CD4-positive, alpha-beta T cell treated with Interleukin-6 for 4 hours (primary cell): ENCODE measurements around the gene EXOC4.
"Not testable (repeated sequence)": the region's sequence is repeated elsewhere in the genome, so short reads cannot be mapped to it uniquely, and the experiment has no call there.

Experiments used
- DNase-seq: peaks from one replicate; pipeline ENCODE4 v3.0.0-alpha.2; 2020; ENCODE audit warnings: mixed read lengths

The EXOC4 gene

GRCh38 chr7:133904776-133905175 is 651.9 kb downstream of the EXOC4 start:
- DNase-seq: no peak

- not testable (repeated sequence) for DNase-seq
Observed at GRCh38 chr7:133906553-133906952, 653.7 kb downstream of the EXOC4 start.

GRCh38 chr7:133910761-133911160 is 657.9 kb downstream of the EXOC4 start:
- no peak for DNase-seq

- DNase-seq: no peak
Observed at GRCh38 chr7:133911724-133912123, 658.8 kb downstream of the EXOC4 start.

DNA sequence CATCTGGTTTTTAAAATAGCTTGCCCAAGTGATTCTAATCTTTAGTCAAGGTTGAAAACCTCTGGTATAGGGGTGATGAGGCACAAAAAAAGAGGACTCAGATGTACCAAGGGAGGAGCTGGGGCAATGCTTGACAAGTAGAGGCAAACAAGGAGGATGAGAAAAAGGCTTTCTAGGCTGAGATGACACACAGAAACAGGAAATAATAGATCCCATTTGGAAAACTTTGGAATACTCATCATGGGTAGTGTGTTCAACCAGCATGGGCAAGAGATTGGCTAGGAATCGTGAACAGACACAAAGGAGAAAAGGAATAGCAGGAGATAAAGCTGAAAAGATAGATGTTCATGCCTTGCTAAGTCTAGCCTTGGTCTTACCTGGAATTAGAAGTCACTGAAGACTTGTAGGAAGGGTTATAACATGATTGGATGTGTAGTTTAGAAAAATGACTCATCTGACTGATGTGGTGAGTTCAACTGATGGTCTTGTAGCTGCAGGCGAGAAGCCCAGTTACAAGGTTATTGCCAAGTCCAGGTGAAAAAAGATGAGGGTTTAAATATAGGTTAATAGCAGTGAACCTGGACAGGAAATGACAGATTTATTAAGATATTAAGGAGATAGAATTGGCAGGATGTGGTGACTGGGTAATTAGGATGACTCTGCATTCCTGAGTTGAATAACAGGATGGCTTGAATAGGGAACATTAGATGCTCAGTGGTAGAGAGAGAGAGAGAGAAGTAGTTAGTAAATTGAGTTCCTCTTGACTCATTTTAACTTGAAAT is 660.2 kb downstream of the EXOC4 start:
- no peak for DNase-seq

- DNase-seq: no peak
Observed at GRCh38 chr7:133916621-133917020, 663.7 kb downstream of the EXOC4 start.

DNA sequence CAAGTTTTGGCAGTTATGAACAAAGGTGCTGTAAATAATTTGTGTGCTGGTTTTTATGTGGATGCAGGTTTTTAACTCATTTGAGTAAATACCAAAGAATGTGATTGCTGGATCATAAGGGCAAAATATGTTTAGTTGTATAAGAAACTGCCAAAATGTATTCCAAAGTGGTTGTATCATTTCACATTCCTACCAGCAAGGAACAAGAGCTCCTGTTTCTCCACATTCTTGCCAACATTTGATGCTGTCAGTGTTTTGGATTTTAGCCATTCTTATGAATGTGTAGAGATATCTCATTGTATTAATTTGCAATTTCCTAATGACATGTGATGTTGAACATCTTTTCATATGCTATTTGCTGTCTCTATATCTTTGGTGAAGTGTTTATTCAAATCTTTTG is 666.9 kb downstream of the EXOC4 start:
- no peak for DNase-seq

DNA sequence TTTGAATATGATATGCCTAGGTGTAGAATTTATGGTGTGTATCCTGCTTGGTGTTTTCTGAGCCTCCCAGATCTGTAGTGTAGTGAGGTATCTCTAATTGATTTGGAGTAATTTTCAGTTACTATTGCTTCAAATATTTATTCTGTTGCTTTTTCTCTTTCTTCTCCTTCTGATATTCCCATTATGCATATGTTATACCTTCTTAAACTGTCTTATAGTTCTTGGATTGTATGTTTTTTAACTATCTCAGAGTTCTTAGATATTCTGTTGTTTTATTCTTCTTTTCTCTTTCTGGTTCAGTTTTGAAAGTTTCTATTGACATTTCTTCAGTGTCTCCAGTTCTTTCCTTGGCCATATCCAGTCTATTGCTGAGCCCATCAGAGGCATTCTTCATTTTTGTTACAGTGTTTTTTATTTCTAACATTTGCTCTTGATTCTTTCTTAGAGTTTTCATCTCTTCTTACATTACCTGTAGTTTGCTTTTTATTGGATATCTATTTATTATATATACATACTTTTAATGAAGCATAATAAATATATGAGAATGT is 668.8 kb downstream of the EXOC4 start:
- no peak for DNase-seq

DNA sequence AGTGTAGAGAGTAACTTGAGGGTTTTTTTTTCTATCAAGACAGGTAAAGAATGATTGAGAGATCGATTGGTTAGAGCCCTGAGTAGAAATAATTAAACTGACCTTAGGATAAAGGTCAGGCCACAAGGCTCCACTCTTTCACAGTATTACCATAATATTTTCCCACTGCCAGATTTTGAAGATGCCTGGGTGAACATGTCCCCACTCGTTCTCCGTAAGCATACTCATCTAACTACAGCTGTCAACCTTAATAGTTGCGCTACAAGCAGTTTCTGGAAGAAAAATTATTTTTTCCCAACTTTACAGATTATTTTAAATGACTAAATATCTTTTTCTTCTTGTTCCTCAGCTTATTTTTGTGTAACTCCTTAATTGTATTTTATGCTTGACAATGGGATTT is 671.1 kb downstream of the EXOC4 start:
- DNase-seq: no peak

DNA sequence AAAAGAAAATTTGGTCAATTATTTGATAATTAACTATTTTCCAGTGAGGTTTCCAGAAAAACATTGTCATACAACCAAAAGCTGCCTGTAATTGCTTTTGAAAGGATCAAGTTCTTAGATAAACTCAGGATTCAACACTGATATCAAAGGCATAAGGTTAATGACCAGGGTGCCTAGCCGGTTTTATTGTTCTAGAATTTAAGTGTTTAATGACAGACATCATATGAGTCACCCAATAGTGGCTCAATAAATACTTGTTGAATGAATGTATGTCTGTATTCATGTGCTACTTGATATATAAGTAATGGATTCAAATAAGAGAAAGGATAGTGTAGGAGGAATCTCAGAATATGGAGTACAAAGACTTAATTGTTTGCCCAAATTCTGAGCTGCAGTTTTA is 678.2 kb downstream of the EXOC4 start:
- no peak for DNase-seq

- no peak for DNase-seq
Observed at GRCh38 chr7:133932591-133932990, 679.7 kb downstream of the EXOC4 start.

DNA sequence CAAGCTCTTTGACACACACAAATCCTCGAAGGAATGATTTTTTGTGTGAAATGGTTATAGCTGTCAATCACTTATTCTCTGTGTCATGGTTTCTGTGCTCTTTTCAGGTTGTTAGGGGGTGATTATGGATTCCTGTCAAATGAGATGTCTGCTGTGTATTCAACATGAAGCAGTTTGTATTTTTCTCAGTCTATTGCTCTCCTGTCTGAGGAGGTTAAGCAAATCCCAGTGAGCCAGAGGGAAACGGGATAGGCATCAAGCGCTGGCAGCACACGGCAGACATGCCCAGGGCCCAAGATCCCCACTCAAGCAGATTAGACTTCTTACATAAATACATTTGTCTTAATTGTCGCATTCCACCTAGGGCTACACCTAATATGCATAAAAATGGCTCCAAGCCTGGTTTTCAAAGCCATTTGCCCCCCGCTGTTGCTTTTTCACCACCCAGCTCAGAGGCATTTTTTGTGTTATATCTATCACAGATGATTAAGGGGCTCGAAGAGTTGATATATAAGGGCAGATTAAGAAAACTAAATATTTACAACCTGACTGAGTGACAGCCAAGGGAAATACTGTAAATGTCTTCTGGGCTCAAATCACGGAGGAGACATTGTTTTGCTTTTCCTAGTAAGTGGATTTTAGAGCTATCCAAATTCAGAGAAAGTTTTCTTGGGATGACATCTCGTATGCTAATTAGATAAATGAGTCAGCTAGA is 681.5 kb downstream of the EXOC4 start:
- no peak for DNase-seq

DNA sequence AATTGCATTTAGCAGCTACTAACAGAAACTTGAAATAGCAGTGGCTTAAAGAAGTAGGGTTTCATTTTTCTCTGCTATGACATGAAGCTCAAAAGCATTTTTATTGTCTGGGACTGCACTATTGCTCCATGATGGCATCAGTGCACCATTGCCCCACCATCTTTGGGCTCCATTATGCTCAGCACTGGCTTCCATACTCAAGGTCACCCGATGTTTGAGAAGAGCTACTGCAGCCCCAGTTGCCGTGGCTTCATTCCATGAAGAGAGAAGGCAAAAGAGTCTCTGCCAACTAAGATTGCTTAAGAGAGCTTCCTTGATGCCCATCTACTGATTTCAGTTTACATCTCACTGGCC is 682.1 kb downstream of the EXOC4 start:
- no peak for DNase-seq

GRCh38 chr7:133936074-133936473 is 683.2 kb downstream of the EXOC4 start:
- DNase-seq: no peak

DNA sequence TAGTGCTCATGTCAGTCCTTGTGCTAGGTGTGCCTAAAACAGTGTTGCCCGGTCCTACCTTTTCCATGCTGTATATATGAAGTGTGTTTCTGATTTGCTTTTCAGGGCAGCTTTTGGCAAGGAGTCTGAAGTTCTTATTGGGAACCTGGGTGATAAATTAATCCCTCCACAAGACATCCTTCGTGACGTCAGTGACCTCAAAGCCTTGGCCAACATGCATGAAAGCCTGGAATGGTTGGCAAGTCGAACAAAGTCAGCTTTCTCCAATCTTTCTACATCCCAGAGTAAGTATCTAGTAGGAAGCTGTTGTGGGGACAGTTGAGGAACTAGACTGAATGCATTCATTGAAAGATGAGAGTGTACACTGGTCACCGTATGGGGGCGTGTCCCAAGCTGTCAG is 684.9 kb downstream of the EXOC4 start:
- DNase-seq: no peak

DNA sequence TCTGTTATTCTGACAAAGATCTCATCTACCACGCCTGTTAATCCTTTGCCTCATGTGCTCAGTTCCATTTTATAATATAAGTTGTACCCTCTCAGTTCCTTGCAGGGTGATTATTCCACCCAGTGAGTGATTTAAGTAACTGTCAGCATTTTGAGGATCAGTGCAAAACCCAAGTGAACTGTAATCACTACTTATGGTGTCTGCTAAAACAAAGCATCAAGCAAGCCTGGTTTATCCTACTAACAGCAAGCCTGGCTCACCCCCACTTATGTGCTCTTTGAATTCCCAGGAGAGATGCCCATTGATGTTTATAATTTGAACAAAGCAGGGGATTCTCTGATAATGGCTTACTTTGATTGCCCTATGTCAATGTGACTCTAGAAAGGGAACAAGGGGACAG is 687.5 kb downstream of the EXOC4 start:
- no peak for DNase-seq

DNA sequence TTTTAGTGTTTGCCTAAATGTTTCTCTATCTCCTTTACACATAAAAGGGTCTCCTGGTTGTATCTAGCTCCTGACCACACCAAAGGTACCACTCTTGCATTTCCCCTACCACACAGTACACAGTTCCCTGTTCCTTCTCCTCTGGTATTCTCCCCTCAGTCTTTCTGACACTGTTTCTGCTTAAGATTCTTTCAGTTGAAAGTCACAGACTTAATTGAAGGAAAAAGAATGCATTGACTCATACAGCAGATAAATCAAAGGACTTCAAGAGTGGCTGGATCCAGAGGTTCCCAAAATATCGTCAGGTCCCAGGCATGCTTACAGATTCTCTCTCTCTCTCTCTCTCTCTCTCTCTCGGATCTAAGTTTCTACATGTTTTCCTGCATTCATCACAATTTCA is 688.6 kb downstream of the EXOC4 start:
- no peak for DNase-seq

GRCh38 chr7:133945497-133945896 is 692.6 kb downstream of the EXOC4 start:
- no peak for DNase-seq

DNA sequence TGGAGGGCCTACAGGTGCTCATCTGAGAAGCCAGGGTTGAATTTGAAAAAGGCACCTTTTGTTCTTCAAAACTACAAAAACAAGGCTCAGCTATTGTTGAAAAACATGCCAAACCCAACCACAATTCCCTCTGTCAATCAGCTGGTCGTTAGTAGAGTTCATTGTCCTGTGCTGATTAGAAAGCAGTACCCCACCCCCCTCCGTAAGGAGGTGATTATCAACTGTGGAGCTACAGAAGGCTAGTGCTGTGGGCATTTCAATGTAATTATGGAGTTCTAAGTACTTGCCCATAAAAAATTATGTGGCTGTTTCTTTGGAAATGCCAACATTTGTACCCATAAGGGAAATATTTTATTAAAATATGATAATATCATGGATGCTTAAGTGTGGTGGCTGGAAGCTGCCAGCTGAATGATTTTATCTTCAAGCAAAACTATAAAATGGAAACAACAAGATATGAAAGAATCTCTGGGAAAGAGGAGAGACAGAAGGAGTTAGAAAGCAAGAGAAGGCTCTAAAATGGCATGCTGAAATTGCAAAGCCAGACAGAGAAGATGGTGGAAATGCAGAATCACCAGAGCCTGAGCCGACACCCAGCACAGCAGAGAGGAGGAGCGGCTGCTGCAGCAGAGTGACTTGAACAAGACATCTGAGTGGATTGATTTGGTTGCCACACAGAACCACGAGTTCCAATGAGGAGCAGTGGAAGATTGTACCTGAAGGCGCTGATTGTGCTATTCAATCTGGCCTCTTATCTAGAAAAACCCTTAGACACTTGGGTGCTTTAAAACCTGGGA is 694.8 kb downstream of the EXOC4 start:
- no peak for DNase-seq

GRCh38 chr7:133948588-133948987 is 695.7 kb downstream of the EXOC4 start:
- DNase-seq: no peak

DNA sequence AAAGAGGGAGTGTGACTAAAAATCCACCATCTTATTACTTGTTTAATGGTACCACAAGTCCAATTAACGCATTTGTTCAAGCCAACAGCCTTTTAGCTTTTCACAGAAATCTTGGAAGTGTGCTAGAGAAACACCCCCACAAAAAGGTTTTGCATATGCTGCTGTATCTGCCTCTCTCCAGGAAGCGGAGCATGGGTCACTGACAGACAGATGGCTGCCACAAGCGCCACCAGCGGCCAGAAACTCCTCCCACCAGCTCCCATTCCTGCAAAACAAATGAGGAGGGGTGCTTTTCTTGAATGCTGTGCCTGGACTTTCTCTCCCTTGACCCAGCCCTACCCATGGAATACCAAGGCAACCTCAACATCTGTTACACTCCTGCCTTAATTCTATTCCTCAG is 698.0 kb downstream of the EXOC4 start:
- DNase-seq: no peak

DNA sequence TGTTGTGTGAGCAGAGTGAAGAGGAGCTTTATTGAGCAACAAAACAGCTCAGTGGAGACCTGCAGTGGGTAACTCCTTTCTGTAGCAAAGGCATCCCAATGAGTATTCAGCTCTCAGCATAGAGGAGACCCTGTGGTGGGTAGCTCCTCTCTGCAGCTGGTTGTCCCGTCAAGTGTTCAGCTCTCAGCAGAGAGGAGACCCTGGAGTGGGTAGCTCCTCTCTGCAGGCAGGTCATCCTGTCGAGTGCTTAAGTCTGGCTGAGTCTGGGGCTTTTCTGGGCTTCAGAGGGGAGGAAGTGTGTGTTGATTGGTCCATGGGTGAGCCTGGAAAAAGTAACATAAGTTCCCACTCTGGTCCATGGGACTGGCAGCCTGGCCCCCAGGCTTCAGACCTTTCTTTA is 702.3 kb downstream of the EXOC4 start:
- DNase-seq: no peak

- DNase-seq: no peak
Observed at GRCh38 chr7:133957845-133958244, 705.0 kb downstream of the EXOC4 start.

- no peak for DNase-seq
Observed at GRCh38 chr7:133958822-133959221, 705.9 kb downstream of the EXOC4 start.
